ENCODE measurements around the gene USP1.

The USP1 gene

GRCh38 chr1:62481681-62482080, 44.8 kb downstream of the USP1 start:
- TF ChIP-seq EZH2 (IDR thresholded peaks at IDR 0.05): no peak
- no peaks in the 10 kb centered on the region for H3K36me3 ChIP-seq (ENCODE audit: insufficient read depth, low read length)
- no peaks in the 10 kb centered on the region for H3K9me3 ChIP-seq (ENCODE audit: low read depth, low read length)
- no peak for DNase-seq (ENCODE audit: low read depth, low spot score)
- no peak overlapping the region for H3K4me3 ChIP-seq
- H3K27ac ChIP-seq: no peak overlapping the region
- H3K9ac ChIP-seq (ENCODE audit: insufficient read length): no peak overlapping the region

- H3K9ac ChIP-seq (ENCODE audit: insufficient read length): no peak overlapping the region
- H3K27ac ChIP-seq: no peak overlapping the region
- no peak overlapping the region for H3K4me3 ChIP-seq
- DNase-seq (ENCODE audit: low read depth, low spot score): no peak
- no peaks in the 10 kb centered on the region for H3K9me3 ChIP-seq (ENCODE audit: low read depth, low read length)
- TF ChIP-seq FOXP2 (optimal IDR thresholded peaks at IDR 0.05; ENCODE audit: control extremely low read depth, extremely low read length, insufficient read depth): no peak
- no peak for TF ChIP-seq EZH2 (IDR thresholded peaks at IDR 0.05)
- TF ChIP-seq POLR2AphosphoS5 (IDR thresholded peaks at IDR 0.05; ENCODE audit: borderline replicate concordance, low read depth, low read length): no peak
- no peaks in the 10 kb centered on the region for H3K36me3 ChIP-seq (ENCODE audit: insufficient read depth, low read length)
These were observed 48.1 kb downstream of the USP1 start for GRCh38 chr1:62484824-62485468.

GRCh38 chr1:62487956-62488355, 51.1 kb downstream of the USP1 start:
- H3K27ac ChIP-seq: no peak overlapping the region
- H3K9me3 ChIP-seq (ENCODE audit: low read depth, low read length): no peaks in the 10 kb centered on the region
- no peak for DNase-seq (ENCODE audit: low read depth, low spot score)
- H3K9ac ChIP-seq (ENCODE audit: insufficient read length): no peak overlapping the region
- no peak overlapping the region for H3K4me3 ChIP-seq
- no peak for TF ChIP-seq EZH2 (IDR thresholded peaks at IDR 0.05)
- no peak for TF ChIP-seq FOXP2 (optimal IDR thresholded peaks at IDR 0.05; ENCODE audit: control extremely low read depth, extremely low read length, insufficient read depth)
- no peak for TF ChIP-seq POLR2AphosphoS5 (IDR thresholded peaks at IDR 0.05; ENCODE audit: borderline replicate concordance, low read depth, low read length)
- 0 out of 2 replicates have a peak, but pooled peaks cover 3% of the 10 kb centered on the region for H3K36me3 ChIP-seq (ENCODE audit: insufficient read depth, low read length)

- H3K36me3 ChIP-seq (ENCODE audit: insufficient read depth, low read length): peaks cover 3% of the 10 kb centered on the region; the same call in 1 of the 2 replicates
- no peak overlapping the region for H3K9ac ChIP-seq (ENCODE audit: insufficient read length)
- no peaks in the 10 kb centered on the region for H3K9me3 ChIP-seq (ENCODE audit: low read depth, low read length)
- H3K27ac ChIP-seq: no peak overlapping the region
- TF ChIP-seq EZH2 (IDR thresholded peaks at IDR 0.05) (no peak), FOXP2 (optimal IDR thresholded peaks at IDR 0.05; ENCODE audit: control extremely low read depth, extremely low read length, insufficient read depth) (no peak), POLR2AphosphoS5 (IDR thresholded peaks at IDR 0.05; ENCODE audit: borderline replicate concordance, low read depth, low read length) (no peak)
- no peak for DNase-seq (ENCODE audit: low read depth, low spot score)
- no peak overlapping the region for H3K4me3 ChIP-seq
These were observed 55.7 kb downstream of the USP1 start for GRCh38 chr1:62492521-62492920.

GRCh38 chr1:62493656-62494055, 56.8 kb downstream of the USP1 start:
- Histone ChIP-seq H3K9ac (ENCODE audit: insufficient read length) (no peak overlapping the region), H3K27ac (no peak overlapping the region), H3K9me3 (ENCODE audit: low read depth, low read length) (no peaks in the 10 kb centered on the region), H3K4me3 (no peak overlapping the region), H3K36me3 (ENCODE audit: insufficient read depth, low read length) (peaks cover 3% of the 10 kb centered on the region; the same call in 1 of the 2 replicates)
- TF ChIP-seq FOXP2 (optimal IDR thresholded peaks at IDR 0.05; ENCODE audit: control extremely low read depth, extremely low read length, insufficient read depth) (no peak), POLR2AphosphoS5 (IDR thresholded peaks at IDR 0.05; ENCODE audit: borderline replicate concordance, low read depth, low read length) (no peak), EZH2 (IDR thresholded peaks at IDR 0.05) (no peak)
- no peak for DNase-seq (ENCODE audit: low read depth, low spot score)

- Histone ChIP-seq H3K27ac (no peak overlapping the region), H3K9me3 (ENCODE audit: low read depth, low read length) (no peaks in the 10 kb centered on the region), H3K9ac (ENCODE audit: insufficient read length) (no peak overlapping the region), H3K4me3 (no peak overlapping the region), H3K36me3 (ENCODE audit: insufficient read depth, low read length) (peaks cover 3% of the 10 kb centered on the region; the same call in 1 of the 2 replicates)
- no peak for TF ChIP-seq POLR2AphosphoS5 (IDR thresholded peaks at IDR 0.05; ENCODE audit: borderline replicate concordance, low read depth, low read length)
- no peak for TF ChIP-seq EZH2 (IDR thresholded peaks at IDR 0.05)
- no peak for TF ChIP-seq FOXP2 (optimal IDR thresholded peaks at IDR 0.05; ENCODE audit: control extremely low read depth, extremely low read length, insufficient read depth)
- DNase-seq (ENCODE audit: low read depth, low spot score): no peak
These were observed 57.3 kb downstream of the USP1 start for GRCh38 chr1:62494137-62494536.

- Histone ChIP-seq H3K9ac (ENCODE audit: insufficient read length) (no peak overlapping the region), H3K36me3 (ENCODE audit: insufficient read depth, low read length) (no peaks in the 10 kb centered on the region), H3K27ac (no peak overlapping the region), H3K9me3 (ENCODE audit: low read depth, low read length) (no peaks in the 10 kb centered on the region), H3K4me3 (no peak overlapping the region)
- no peak for DNase-seq (ENCODE audit: low read depth, low spot score)
- TF ChIP-seq EZH2 (IDR thresholded peaks at IDR 0.05) (no peak), FOXP2 (optimal IDR thresholded peaks at IDR 0.05; ENCODE audit: control extremely low read depth, extremely low read length, insufficient read depth) (no peak), POLR2AphosphoS5 (IDR thresholded peaks at IDR 0.05; ENCODE audit: borderline replicate concordance, low read depth, low read length) (no peak)
These were observed 63.4 kb downstream of the USP1 start for GRCh38 chr1:62500210-62500609.

Measured in SK-N-MC (cell line).